ENCODE results near the gene AFAP1.

Gene AFAP1

DNA sequence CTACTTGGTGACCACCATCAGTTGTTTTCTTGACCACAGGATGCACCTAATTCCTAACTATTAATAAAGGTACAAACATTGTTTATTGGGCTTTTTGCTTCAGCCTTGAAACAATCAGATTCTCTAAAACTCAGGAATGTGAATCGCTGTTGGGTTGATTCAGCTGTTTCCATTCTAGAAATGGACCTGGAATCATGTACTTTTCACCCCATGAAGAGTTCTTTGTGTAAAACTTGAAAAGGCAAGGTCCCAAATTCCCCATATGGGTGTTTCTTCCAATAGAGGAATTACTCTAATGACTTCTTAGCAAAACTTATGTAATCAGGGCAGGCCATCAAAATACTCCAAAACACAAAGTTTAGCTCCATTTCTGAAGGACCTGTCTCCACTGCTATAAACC is 7.4 kb downstream of the AFAP1 start:
- in situ Hi-C loops (cut with HindIII; ENCODE audit: low pct_ligation_motif_present, low sequenced_read_pairs), result no loop called here

GRCh38 chr4:7929118-7929951 is 10.3 kb downstream of the AFAP1 start:
- Histone ChIP-seq H3K27me3 (replicated peaks) (no peaks in the 10 kb centered on the region), H3K27ac (no peak overlapping the region), H3K36me3 (replicated peaks) (peaks cover 11% of the 10 kb centered on the region), H3K4me3 (ENCODE audit: low read depth, low read length) (no peak overlapping the region)
- DNase-seq, result no peak
- TF ChIP-seq CTCF (IDR thresholded peaks at IDR 0.05; ENCODE audit: low read depth, low read length, missing control alignments), result peak; percentile 50
- in situ Hi-C loops (cut with HindIII; ENCODE audit: low pct_ligation_motif_present, low sequenced_read_pairs), result no loop called here

More for the DNA sequence above, 7.4 kb downstream of the AFAP1 start:
- H3K4me3 ChIP-seq (ENCODE audit: low read depth, low read length), result no peak overlapping the region
- DNase-seq, result no peak
- H3K27ac ChIP-seq, result no peak overlapping the region
- TF ChIP-seq CTCF (IDR thresholded peaks at IDR 0.05; ENCODE audit: low read depth, low read length, missing control alignments), result no peak
- peaks cover 12% of the 10 kb centered on the region for H3K36me3 ChIP-seq (replicated peaks)
- H3K27me3 ChIP-seq (replicated peaks), result no peaks in the 10 kb centered on the region

DNA sequence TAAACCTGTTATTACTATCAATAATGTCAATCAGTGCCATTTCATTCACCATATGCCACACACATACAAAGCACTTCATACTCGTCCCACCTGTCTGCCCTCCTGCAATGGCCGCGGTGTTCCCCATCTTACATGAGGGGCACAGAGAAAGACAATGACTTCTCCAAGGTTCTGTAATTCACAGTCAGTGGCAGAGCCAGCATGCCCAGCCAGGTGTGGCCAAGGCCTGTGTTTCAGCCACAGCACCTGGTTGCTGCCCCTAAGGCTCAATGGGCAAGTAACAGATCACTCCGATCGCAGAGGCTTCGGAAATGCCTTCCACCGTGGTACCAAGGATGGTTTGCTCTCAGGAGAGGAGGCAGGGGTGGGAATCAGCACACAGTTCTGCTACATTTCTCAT is 10.9 kb downstream of the AFAP1 start:
- TF ChIP-seq CTCF (IDR thresholded peaks at IDR 0.05; ENCODE audit: low read depth, low read length, missing control alignments), result no peak
- in situ Hi-C loops (cut with HindIII; ENCODE audit: low pct_ligation_motif_present, low sequenced_read_pairs), result no loop called here
- H3K4me3 ChIP-seq (ENCODE audit: low read depth, low read length), result no peak overlapping the region
- peaks cover 7% of the 10 kb centered on the region for H3K36me3 ChIP-seq (replicated peaks)
- no peaks in the 10 kb centered on the region for H3K27me3 ChIP-seq (replicated peaks)
- H3K27ac ChIP-seq, result no peak overlapping the region
- DNase-seq, result no peak

- no peak for TF ChIP-seq CTCF (IDR thresholded peaks at IDR 0.05; ENCODE audit: low read depth, low read length, missing control alignments)
- in situ Hi-C loops (cut with HindIII; ENCODE audit: low pct_ligation_motif_present, low sequenced_read_pairs), result no loop called here
- H3K27ac ChIP-seq, result no peak overlapping the region
Measured at GRCh38 chr4:7926822-7927221, 12.8 kb downstream of the AFAP1 start.

GRCh38 chr4:7924570-7924969 is 15.1 kb downstream of the AFAP1 start:
- H3K4me3 ChIP-seq (ENCODE audit: low read depth, low read length), result no peak overlapping the region
- no peak for TF ChIP-seq CTCF (IDR thresholded peaks at IDR 0.05; ENCODE audit: low read depth, low read length, missing control alignments)
- no peak overlapping the region for H3K27ac ChIP-seq
- in situ Hi-C loops (cut with HindIII; ENCODE audit: low pct_ligation_motif_present, low sequenced_read_pairs), result no loop called here
- DNase-seq, result no peak
- no peaks in the 10 kb centered on the region for H3K27me3 ChIP-seq (replicated peaks)
- peaks cover 5% of the 10 kb centered on the region for H3K36me3 ChIP-seq (replicated peaks)

More at GRCh38 chr4:7926822-7927221, 12.8 kb downstream of the AFAP1 start:
- H3K27me3 ChIP-seq (replicated peaks), result no peaks in the 10 kb centered on the region
- no peak overlapping the region for H3K4me3 ChIP-seq (ENCODE audit: low read depth, low read length)
- H3K36me3 ChIP-seq (replicated peaks), result peaks cover 3% of the 10 kb centered on the region
- DNase-seq, result no peak

Data from brain microvascular endothelial cell (primary cell).